Endodermal cell (in vitro differentiated cells): ENCODE data around the gene LHFPL3. TPM values are rescaled to one million over a fixed set of nuclear protein-coding genes. Genes with fewer than 3 reads are reported as not detected.

Source experiments
- DNase-seq: peaks from one replicate; pipeline ENCODE4 v3.0.0-alpha.2; 2017
- H3K27ac ChIP-seq: 2 replicates; pipeline ENCODE4 v1.5.1; 2013; ENCODE audit warnings: mild to moderate bottlenecking, low read depth, low read length, moderate library complexity
- H3K27me3 ChIP-seq: 2 replicates; pipeline ENCODE4 v1.6.1; 2013; ENCODE audit warnings: mild to moderate bottlenecking, low read length, moderate library complexity; ENCODE audit not compliant: insufficient read depth, control insufficient read depth, poor library complexity, severe bottlenecking
- H3K36me3 ChIP-seq: 2 replicates; pipeline ENCODE4 v1.7.0; 2013; ENCODE audit warnings: mild to moderate bottlenecking, low read length, moderate library complexity; ENCODE audit not compliant: control insufficient read depth, insufficient read depth
- H3K4me1 ChIP-seq: one replicate; pipeline ENCODE4 v1.7.0; 2013; ENCODE audit warnings: low read length; ENCODE audit not compliant: control insufficient read depth, insufficient read depth
- H3K4me3 ChIP-seq: 2 replicates; pipeline ENCODE4 v1.5.1; 2013; ENCODE audit warnings: mild to moderate bottlenecking, low read length, moderate library complexity
- H3K9ac ChIP-seq: 2 replicates; pipeline ENCODE4 v1.6.1; 2013; ENCODE audit warnings: mild to moderate bottlenecking, low read length, moderate library complexity; ENCODE audit not compliant: poor library complexity, severe bottlenecking; ENCODE audit errors: extremely low read depth
- H3K9me3 ChIP-seq: 2 replicates; pipeline ENCODE4 v1.6.1; 2013; ENCODE audit warnings: mild to moderate bottlenecking, low read length, moderate library complexity; ENCODE audit not compliant: control insufficient read depth
- H3K27ac Mint-ChIP-seq: 2 replicates; pipeline ENCODE4 v1.8.0; 2020; ENCODE audit warnings: mixed read lengths
- H3K27me3 Mint-ChIP-seq: 2 replicates; pipeline ENCODE4 v1.8.0; 2021; ENCODE audit warnings: mild to moderate bottlenecking, mixed read lengths; ENCODE audit not compliant: insufficient read depth
- H3K36me3 Mint-ChIP-seq: 2 replicates; pipeline ENCODE4 v1.8.0; 2020; ENCODE audit warnings: low read depth, mixed read lengths
- H3K4me1 Mint-ChIP-seq: 2 replicates; pipeline ENCODE4 v1.8.0; 2020; ENCODE audit warnings: mixed read lengths
- H3K4me3 Mint-ChIP-seq: 2 replicates; pipeline ENCODE4 v1.8.0; 2020; ENCODE audit warnings: mild to moderate bottlenecking, moderate library complexity, mixed read lengths
- H3K9me3 Mint-ChIP-seq: 2 replicates; pipeline ENCODE4 v1.8.0; 2020; ENCODE audit warnings: mild to moderate bottlenecking, mixed read lengths
- CTCF ChIP-seq: fragments of 200-600 bp; sonication (generic); conservative IDR thresholded peaks from 2 replicates; pipeline ENCODE4 v1.5.0; 2021; ENCODE audit warnings: antibody characterized with exemption, mild to moderate bottlenecking
- WGBS, 2 experiments: methylation state at CpG; one replicate each; pipeline versions ENCODE4 v1.1.5 to v1.1.7; 2013; ENCODE audit warnings: missing lambda C conversion rate in 2 of 2, mixed read lengths in 1 of 2; ENCODE audit not compliant: insufficient coverage in 1 of 2, insufficient read length in 1 of 2; 5-methylcytosine and 5-hydroxymethylcytosine counted together
- total RNA-seq, 2 donors: library from RNA; stranded (reverse); fragmentation: NEBNext Ultra II Directional in 1 of 2; extraction: Animal tissue kit (Norgen Biotek cat#: 25700) in 1 of 2; gene quantifications; 2 replicates in 1 of 2; 3 replicates in 1 of 2; pipeline ENCODE4 v1.2.1, GENCODE V29; 2021

The LHFPL3 gene
- total RNA-seq, 2 donors from 2014 or later = not detected

DNA sequence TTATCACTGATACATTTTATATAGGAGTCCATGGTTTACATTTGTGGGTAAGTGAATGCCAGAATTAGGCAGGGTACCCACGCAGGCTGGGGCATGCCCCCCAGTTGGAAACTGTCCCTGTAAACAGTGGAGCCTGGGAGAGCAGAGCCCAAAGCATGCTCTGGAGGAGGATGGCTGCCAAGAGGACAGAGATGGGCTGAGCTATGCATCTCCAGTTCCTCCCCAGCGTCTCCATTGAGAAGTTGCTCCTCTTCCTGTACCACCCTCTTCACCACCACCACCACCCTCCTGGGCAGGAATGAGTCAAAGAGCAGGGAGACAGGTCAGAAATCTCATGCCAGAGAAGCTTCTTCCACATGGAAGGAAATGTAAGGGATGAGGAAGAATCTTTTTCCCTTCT is 617.9 kb downstream of the LHFPL3 start:
- DNase-seq = no peak
- Histone ChIP-seq H3K27ac (no peak overlapping the region), H3K36me3 (no peaks in the 10 kb centered on the region), H3K4me3 (no peak overlapping the region), H3K9ac (no peak overlapping the region), H3K9me3 (no peaks in the 10 kb centered on the region), H3K4me1 (peaks cover 7% of the 10 kb centered on the region), H3K27me3 (no peaks in the 10 kb centered on the region)
- Mint-ChIP-seq H3K4me3 (no peak overlapping the region), H3K9me3 (peaks cover 3% of the 10 kb centered on the region), H3K27ac (no peak overlapping the region), H3K27me3 (no peaks in the 10 kb centered on the region), H3K4me1 (peaks cover 20% of the 10 kb centered on the region), H3K36me3 (no peaks in the 10 kb centered on the region)
- no peak for TF ChIP-seq CTCF
- 95 to 100% methylated on average over 1 to 2 of the region's 2 CpGs for WGBS, 2 experiments

DNA sequence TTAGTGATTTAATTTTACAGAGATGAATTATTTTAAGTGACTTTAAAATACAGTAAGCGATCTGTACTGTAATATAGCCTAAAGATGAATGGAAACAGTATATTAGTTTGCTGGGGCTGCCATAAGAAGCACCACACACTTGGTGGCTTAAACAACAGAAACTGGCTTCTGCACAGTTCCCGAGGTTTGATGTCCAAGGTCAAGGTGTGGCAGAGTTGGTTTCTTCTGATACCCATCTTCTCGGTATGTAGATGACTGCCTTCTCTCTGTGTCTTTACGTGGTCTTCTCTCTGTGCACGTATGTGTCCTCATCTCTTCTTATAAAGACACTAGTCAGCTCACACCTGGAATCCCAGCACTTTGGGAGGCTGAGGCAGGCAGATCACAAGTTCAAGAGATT is 621.6 kb downstream of the LHFPL3 start:
- H3K27ac Mint-ChIP-seq = no peak overlapping the region
- H3K4me3 Mint-ChIP-seq = no peak overlapping the region
- no peaks in the 10 kb centered on the region for H3K36me3 Mint-ChIP-seq
- no peak for TF ChIP-seq CTCF
- Histone ChIP-seq H3K9me3 (no peaks in the 10 kb centered on the region), H3K4me1 (no peaks in the 10 kb centered on the region), H3K9ac (no peak overlapping the region), H3K27ac (no peak overlapping the region), H3K36me3 (no peaks in the 10 kb centered on the region), H3K27me3 (no peaks in the 10 kb centered on the region), H3K4me3 (no peak overlapping the region)
- no peak for DNase-seq
- WGBS, 2 experiments = 91 to 92% methylated on average over 4 to 5 of the region's 5 CpGs
- H3K4me1 Mint-ChIP-seq = peaks cover 5% of the 10 kb centered on the region
- H3K9me3 Mint-ChIP-seq = no peaks in the 10 kb centered on the region
- H3K27me3 Mint-ChIP-seq = no peaks in the 10 kb centered on the region

DNA sequence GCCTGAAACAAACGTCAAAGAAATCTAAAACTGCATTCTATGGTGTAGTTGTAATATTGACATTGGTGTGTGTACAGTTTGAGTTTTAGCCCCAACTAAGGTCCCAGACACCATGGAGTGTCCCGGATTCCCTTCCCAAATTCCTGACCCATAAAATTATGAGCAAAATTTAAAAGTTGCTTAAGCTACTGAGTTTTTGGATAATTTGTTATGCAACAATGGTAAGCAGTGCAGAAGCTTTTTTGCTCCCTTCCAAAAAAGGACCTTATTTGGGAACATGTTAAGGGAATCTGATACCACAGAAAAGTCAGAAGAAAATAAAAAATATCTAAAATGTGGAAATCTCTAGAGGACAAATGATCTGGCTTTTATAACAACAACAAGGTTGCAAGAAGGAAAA is 622.4 kb downstream of the LHFPL3 start:
- no peaks in the 10 kb centered on the region for H3K36me3 Mint-ChIP-seq
- no peaks in the 10 kb centered on the region for H3K36me3 ChIP-seq
- H3K4me3 ChIP-seq = no peak overlapping the region
- no peak for DNase-seq
- no peaks in the 10 kb centered on the region for H3K9me3 ChIP-seq
- WGBS, 2 experiments = 79 to 100% methylated on average over 1 to 2 of the region's 2 CpGs
- H3K4me1 ChIP-seq = no peaks in the 10 kb centered on the region
- H3K4me1 Mint-ChIP-seq = no peaks in the 10 kb centered on the region
- H3K27ac Mint-ChIP-seq = no peak overlapping the region
- no peak overlapping the region for H3K9ac ChIP-seq
- H3K27me3 Mint-ChIP-seq = no peaks in the 10 kb centered on the region
- H3K4me3 Mint-ChIP-seq = no peak overlapping the region
- H3K27me3 ChIP-seq = no peaks in the 10 kb centered on the region
- no peak for TF ChIP-seq CTCF
- no peak overlapping the region for H3K27ac ChIP-seq
- H3K9me3 Mint-ChIP-seq = no peaks in the 10 kb centered on the region
